ENCODE measurements around the gene EPHB1. TPM values are rescaled to one million over a fixed set of nuclear protein-coding genes. Genes with fewer than 3 reads are reported as not detected.

The EPHB1 gene
- total and polyA plus RNA-seq, 2 of the 13 experiments (the other 11 are each of a cell fraction or from before 2014, with no cell fraction given): 0.07 to 0.21 TPM

GRCh38 chr3:135069406-135069805, 274.3 kb downstream of the EPHB1 start:
- H3K27me3 ChIP-seq (ENCODE audit: control insufficient read depth in 1 of 2, insufficient read depth in 2 of 2, low read length in 2 of 2): no peaks in the 10 kb centered on the region
- H3K4me3 ChIP-seq (replicated peaks in 1 of 3; ENCODE audit: insufficient read depth in 1 of 3, low read depth in 2 of 3, low read length in 3 of 3): no peak overlapping the region
- ChIA-PET CTCF (ENCODE audit: low intra/inter-chr PET ratio, low total read pairs) (no interaction called here), POLR2A (no interaction called here)
- no peak overlapping the region for H3K27ac ChIP-seq (ENCODE audit: extremely low read length, insufficient read depth, low read length)
- H3K9me3 ChIP-seq (ENCODE audit: low read length): peaks cover 9% of the 10 kb centered on the region; the same call in 1 of the 2 replicates
- no peaks in the 10 kb centered on the region for H3K36me3 ChIP-seq (replicated peaks in 1 of 2; ENCODE audit: control insufficient read depth in 1 of 2, insufficient read depth in 2 of 2, low read length in 2 of 2)
- DNase-seq (ENCODE audit: low spot score): no peak
- TF ChIP-seq ARID2 (CRISPR knock-in tag; IDR thresholded peaks at IDR 0.05; ENCODE audit: borderline replicate concordance): no peak
- TF ChIP-seq MATR3 (CRISPR knock-in tag; IDR thresholded peaks at IDR 0.05): no peak
- no peak for TF ChIP-seq ZNF354B (CRISPR knock-in tag; IDR thresholded peaks at IDR 0.05)
- intact Hi-C loops (cut with micrococcal nuclease; ENCODE audit: unreplicated experiment): no loop called here
- H3K4me1 ChIP-seq (ENCODE audit: insufficient read depth, low read length): no peaks in the 10 kb centered on the region
- no peak overlapping the region for H3K9ac ChIP-seq (ENCODE audit: insufficient read depth, low read depth, low read length)
- 17% methylated on average over 2 of the region's 2 CpGs for whole genome bisulfite sequencing (ENCODE audit: low lambda C conversion rate)
- ATAC-seq: no peak
- H4K20me1 ChIP-seq (ENCODE audit: insufficient read depth, low read length): no peaks in the 10 kb centered on the region
- in situ Hi-C loops (cut with HindIII; ENCODE audit: extremely low pct_ligation_motif_present, low pct_unique_long_range_greater_than_20kb): no loop called here
- FAIRE-seq: no peak
- no peak overlapping the region for H3K4me2 ChIP-seq (ENCODE audit: low read depth, low read length)
- no peaks in the 10 kb centered on the region for H3K79me2 ChIP-seq (ENCODE audit: insufficient read depth, low read length)
- BruUV-seq (replicated peaks): no TSS peak
- H2AFZ ChIP-seq (ENCODE audit: low read length): no peak overlapping the region

GRCh38 chr3:135071483-135071882, 276.4 kb downstream of the EPHB1 start:
- ChIA-PET POLR2A (no interaction called here), CTCF (ENCODE audit: low intra/inter-chr PET ratio, low total read pairs) (no interaction called here)
- in situ Hi-C loops (cut with HindIII; ENCODE audit: extremely low pct_ligation_motif_present, low pct_unique_long_range_greater_than_20kb) (no loop called here), intact Hi-C loops (cut with micrococcal nuclease; ENCODE audit: unreplicated experiment) (no loop called here)
- DNase-seq (ENCODE audit: low spot score) (no peak), FAIRE-seq (no peak), ATAC-seq (no peak)
- H3K36me3 ChIP-seq (replicated peaks in 1 of 2; ENCODE audit: control insufficient read depth in 1 of 2, insufficient read depth in 2 of 2, low read length in 2 of 2): no peaks in the 10 kb centered on the region
- no TSS peak for BruUV-seq (replicated peaks)
- no peak overlapping the region for H3K27ac ChIP-seq (ENCODE audit: extremely low read length, insufficient read depth, low read length)
- no peaks in the 10 kb centered on the region for H3K79me2 ChIP-seq (ENCODE audit: insufficient read depth, low read length)
- no peak overlapping the region for H3K9ac ChIP-seq (ENCODE audit: insufficient read depth, low read depth, low read length)
- no peak overlapping the region for H2AFZ ChIP-seq (ENCODE audit: low read length)
- H3K4me3 ChIP-seq (replicated peaks in 1 of 3; ENCODE audit: insufficient read depth in 1 of 3, low read depth in 2 of 3, low read length in 3 of 3): no peak overlapping the region
- peaks cover 16% of the 10 kb centered on the region; the same call in 1 of the 2 replicates for H3K9me3 ChIP-seq (ENCODE audit: low read length)
- no peak overlapping the region for H3K4me2 ChIP-seq (ENCODE audit: low read depth, low read length)
- no peaks in the 10 kb centered on the region for H4K20me1 ChIP-seq (ENCODE audit: insufficient read depth, low read length)
- no peaks in the 10 kb centered on the region for H3K4me1 ChIP-seq (ENCODE audit: insufficient read depth, low read length)
- no peaks in the 10 kb centered on the region for H3K27me3 ChIP-seq (ENCODE audit: control insufficient read depth in 1 of 2, insufficient read depth in 2 of 2, low read length in 2 of 2)
- no peak for TF ChIP-seq TRIM24 (CRISPR knock-in tag; IDR thresholded peaks at IDR 0.05)
- no peak for TF ChIP-seq IRF2 (CRISPR knock-in tag; IDR thresholded peaks at IDR 0.05)
- TF ChIP-seq HOXA5 (CRISPR knock-in tag; IDR thresholded peaks at IDR 0.05): no peak
- TF ChIP-seq IKZF5 (CRISPR knock-in tag; IDR thresholded peaks at IDR 0.05): no peak
- TF ChIP-seq ZBTB43 (CRISPR knock-in tag; conservative IDR thresholded peaks at IDR 0.05): no peak
- TF ChIP-seq TCF12 (IDR thresholded peaks at IDR 0.05): no peak
- no peak for TF ChIP-seq TCF12 (CRISPR knock-in tag; IDR thresholded peaks at IDR 0.05)
- TF ChIP-seq ZNF7 (CRISPR knock-in tag; IDR thresholded peaks at IDR 0.05): no peak
- TF ChIP-seq, protein P1, sequence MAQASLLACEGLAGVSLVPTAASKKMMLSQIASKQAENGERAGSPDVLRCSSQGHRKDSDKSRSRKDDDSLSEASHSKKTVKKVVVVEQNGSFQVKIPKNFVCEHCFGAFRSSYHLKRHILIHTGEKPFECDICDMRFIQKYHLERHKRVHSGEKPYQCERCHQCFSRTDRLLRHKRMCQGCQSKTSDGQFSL (CRISPR knock-in tag; IDR thresholded peaks at IDR 0.05): no peak
- TF ChIP-seq ZNF292 (CRISPR knock-in tag; IDR thresholded peaks at IDR 0.05; ENCODE audit: borderline replicate concordance, low read depth): no peak
- TF ChIP-seq ARID4A (CRISPR knock-in tag; IDR thresholded peaks at IDR 0.05; ENCODE audit: borderline replicate concordance): no peak
